Measurements from ENCODE around the gene GTF3C5.
"Not testable (repeated sequence)": the region's sequence is repeated elsewhere in the genome, so short reads cannot be mapped to it uniquely, and the experiment has no call there.

DNA sequence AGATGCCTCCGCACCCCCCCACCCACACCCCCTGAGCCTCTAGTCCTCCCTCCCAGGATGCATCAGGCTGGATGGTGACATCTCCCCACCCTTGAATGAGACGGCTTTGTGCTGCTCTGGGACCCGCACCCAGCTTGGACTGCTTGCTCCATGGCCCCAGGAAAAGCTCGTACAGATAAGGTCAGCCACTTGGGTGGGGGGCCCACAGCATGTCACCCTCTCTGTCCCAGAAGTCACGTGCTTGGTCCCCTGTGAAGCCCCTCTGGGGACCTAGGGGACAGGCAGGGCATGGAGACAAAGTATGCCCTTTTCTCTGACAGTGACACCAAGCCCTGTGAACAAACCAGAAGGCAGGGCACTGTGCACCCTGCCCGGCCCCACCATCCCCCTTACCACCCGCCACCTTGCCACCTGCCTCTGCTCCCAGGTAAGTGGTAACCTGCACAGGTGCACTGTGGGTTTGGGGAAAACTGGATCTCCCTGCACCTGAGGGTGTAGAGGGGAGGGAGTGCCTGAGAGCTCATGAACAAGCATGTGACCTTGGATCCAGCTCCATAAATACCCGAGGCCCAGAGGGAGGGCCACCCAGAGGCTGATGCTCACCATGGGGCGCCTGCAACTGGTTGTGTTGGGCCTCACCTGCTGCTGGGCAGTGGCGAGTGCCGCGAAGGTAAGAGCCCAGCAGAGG is 51.3 kb downstream of the GTF3C5 start:
- TF ChIP-seq, protein P1, sequence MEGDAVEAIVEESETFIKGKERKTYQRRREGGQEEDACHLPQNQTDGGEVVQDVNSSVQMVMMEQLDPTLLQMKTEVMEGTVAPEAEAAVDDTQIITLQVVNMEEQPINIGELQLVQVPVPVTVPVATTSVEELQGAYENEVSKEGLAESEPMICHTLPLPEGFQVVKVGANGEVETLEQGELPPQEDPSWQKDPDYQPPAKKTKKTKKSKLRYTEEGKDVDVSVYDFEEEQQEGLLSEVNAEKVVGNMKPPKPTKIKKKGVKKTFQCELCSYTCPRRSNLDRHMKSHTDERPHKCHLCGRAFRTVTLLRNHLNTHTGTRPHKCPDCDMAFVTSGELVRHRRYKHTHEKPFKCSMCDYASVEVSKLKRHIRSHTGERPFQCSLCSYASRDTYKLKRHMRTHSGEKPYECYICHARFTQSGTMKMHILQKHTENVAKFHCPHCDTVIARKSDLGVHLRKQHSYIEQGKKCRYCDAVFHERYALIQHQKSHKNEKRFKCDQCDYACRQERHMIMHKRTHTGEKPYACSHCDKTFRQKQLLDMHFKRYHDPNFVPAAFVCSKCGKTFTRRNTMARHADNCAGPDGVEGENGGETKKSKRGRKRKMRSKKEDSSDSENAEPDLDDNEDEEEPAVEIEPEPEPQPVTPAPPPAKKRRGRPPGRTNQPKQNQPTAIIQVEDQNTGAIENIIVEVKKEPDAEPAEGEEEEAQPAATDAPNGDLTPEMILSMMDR (IDR thresholded peaks at IDR 0.05; ENCODE audit: poor library complexity) = not testable (repeated sequence)
- not testable (repeated sequence) for TF ChIP-seq EZH2 (IDR thresholded peaks at IDR 0.05; ENCODE audit: borderline replicate concordance); EZH2phosphoT487 (IDR thresholded peaks at IDR 0.05; ENCODE audit: low read depth, severe bottlenecking, unreplicated experiment)

Data from hepatocyte (in vitro differentiated cells).